H1 (cell line): ENCODE measurements around the gene ZDHHC17. TPM values are rescaled to one million over a fixed set of nuclear protein-coding genes. Genes with fewer than 3 reads are reported as not detected.

Experiments
- GABPA ChIP-seq: IDR thresholded peaks from 2 replicates; pipeline ENCODE4 v1.6.1; 2011; ENCODE audit warnings: mild to moderate bottlenecking, low read length, moderate library complexity, borderline replicate concordance; ENCODE audit not compliant: insufficient read depth
- NANOG ChIP-seq: IDR thresholded peaks from 2 replicates; pipeline ENCODE4 v1.6.1; 2011; ENCODE audit warnings: low read length, low read depth, mild to moderate bottlenecking, inconsistent platforms; ENCODE audit not compliant: insufficient read depth, poor library complexity, severe bottlenecking
- TAF1 ChIP-seq: IDR thresholded peaks from 2 replicates; pipeline ENCODE4 v1.6.1; 2011; ENCODE audit warnings: mild to moderate bottlenecking, low read depth, low read length
- TCF12 ChIP-seq: IDR thresholded peaks from 2 replicates; pipeline ENCODE4 v1.6.1; 2011; ENCODE audit warnings: low read depth, mild to moderate bottlenecking, low read length
- polyA plus RNA-seq, 7 experiments: library from polyadenylated mRNA; depleted of rRNA in 3 of 7; stranded (reverse) in 5 of 7; unstranded in 2 of 7; fragments of >200 nt in 5 of 7; fragments of 200-250 nt in 2 of 7; gene quantifications; 1 replicate in 5 of 7; 2 replicates in 1 of 7; 4 replicates in 1 of 7; pipeline versions ENCODE4 v1.2.1 to v1.2.3, GENCODE V29; 2011 to 2013; ENCODE audit warnings: missing spikeins in 2 of 7, mixed read lengths in 2 of 7
- total RNA-seq: library from RNA; stranded (reverse); fragmentation: NEBNext Ultra II Directional; extraction: Animal tissue kit (Norgen Biotek cat#: 25700); gene quantifications from 2 replicates; pipeline ENCODE4 v1.2.1, GENCODE V29; 2021
- TF ChIP-seq, protein P1 (sequence below): IDR thresholded peaks from 2 replicates; pipeline ENCODE4 v1.6.1; 2012; ENCODE audit warnings: low read length, inconsistent platforms

Gene ZDHHC17
- total and polyA plus RNA-seq, 2 of the 8 experiments (the other 6 are each of a cell fraction or from before 2014, with no cell fraction given) = 27.6 to 28.9 TPM

- TF ChIP-seq, protein P1, sequence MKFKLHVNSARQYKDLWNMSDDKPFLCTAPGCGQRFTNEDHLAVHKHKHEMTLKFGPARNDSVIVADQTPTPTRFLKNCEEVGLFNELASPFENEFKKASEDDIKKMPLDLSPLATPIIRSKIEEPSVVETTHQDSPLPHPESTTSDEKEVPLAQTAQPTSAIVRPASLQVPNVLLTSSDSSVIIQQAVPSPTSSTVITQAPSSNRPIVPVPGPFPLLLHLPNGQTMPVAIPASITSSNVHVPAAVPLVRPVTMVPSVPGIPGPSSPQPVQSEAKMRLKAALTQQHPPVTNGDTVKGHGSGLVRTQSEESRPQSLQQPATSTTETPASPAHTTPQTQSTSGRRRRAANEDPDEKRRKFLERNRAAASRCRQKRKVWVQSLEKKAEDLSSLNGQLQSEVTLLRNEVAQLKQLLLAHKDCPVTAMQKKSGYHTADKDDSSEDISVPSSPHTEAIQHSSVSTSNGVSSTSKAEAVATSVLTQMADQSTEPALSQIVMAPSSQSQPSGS = no peak
- TF ChIP-seq TAF1 (no peak), TCF12 (no peak), NANOG (no peak), GABPA (no peak)
These were observed 116.7 kb downstream of the ZDHHC17 start (continued) for GRCh38 chr12:76880519-76881023.
